K562 (cell line): ENCODE measurements around the gene FBXL12. TPM values are rescaled to one million over a fixed set of nuclear protein-coding genes. Genes with fewer than 3 reads are reported as not detected.
A peak's percentile ranks its signal among the peaks of the same experiment; 100 is the strongest.

Experiments used
- CHAMP1 ChIP-seq: fragments of 450-650 bp; IDR thresholded peaks from 2 replicates; pipeline ENCODE4 v1.6.1; 2016; ENCODE audit warnings: mild to moderate bottlenecking
- CREB1 ChIP-seq, 2 experiments: sonication (generic) in 1 of 2; formaldehyde crosslinking in 1 of 2; IDR thresholded peaks; 2 replicates each; pipeline versions ENCODE4 v1.6.1 to v1.8.0; 2012 to 2022; ENCODE audit warnings: inconsistent platforms in 1 of 2, mild to moderate bottlenecking in 1 of 2, missing genetic modification reagents in 1 of 2, moderate library complexity in 1 of 2
- CSDE1 ChIP-seq, 2 experiments: fragments of 450-650 bp; IDR thresholded peaks; 2 replicates each; pipeline ENCODE4 v1.6.1; 2016; ENCODE audit warnings: mild to moderate bottlenecking in 1 of 2
- E2F3 ChIP-seq: fragments of 250-450 bp; sonication (Bioruptor Pico); IDR thresholded peaks from 2 replicates; pipeline ENCODE4 v1.4.0; 2020; ENCODE audit warnings: mild to moderate bottlenecking
- ERF ChIP-seq: fragments of 450-650 bp; formaldehyde crosslinking; IDR thresholded peaks from 2 replicates; pipeline ENCODE4 v1.4.0; 2020; ENCODE audit warnings: mild to moderate bottlenecking, mixed read lengths
- HOMEZ ChIP-seq: fragments of 250-450 bp; sonication (Bioruptor Pico); IDR thresholded peaks from 2 replicates; pipeline ENCODE4 v1.4.0; 2020; ENCODE audit warnings: mild to moderate bottlenecking, moderate library complexity
- KLF10 ChIP-seq: fragments of 250-450 bp; sonication (Bioruptor Pico); IDR thresholded peaks from 2 replicates; pipeline ENCODE4 v1.6.1; 2021; ENCODE audit warnings: matching md5 sums
- MECOM ChIP-seq: fragments of 250-450 bp; sonication (Bioruptor Pico); IDR thresholded peaks from 2 replicates; pipeline ENCODE4 v1.8.0; 2022; ENCODE audit warnings: inconsistent platforms
- PYGO2 ChIP-seq: fragments of 450-650 bp; IDR thresholded peaks from 2 replicates; pipeline ENCODE4 v1.6.1; 2016; ENCODE audit warnings: mild to moderate bottlenecking, missing genetic modification characterization, moderate library complexity, missing compliant biosample characterization
- SETDB1 ChIP-seq: IDR thresholded peaks from one replicate; pipeline ENCODE4 v1.6.1; 2012; ENCODE audit warnings: low read length, control low read depth, inconsistent platforms
- STAG1 ChIP-seq: sonication (generic); formaldehyde crosslinking; IDR thresholded peaks from 2 replicates; pipeline ENCODE4 v1.5.0; 2020; ENCODE audit warnings: missing genetic modification reagents, borderline replicate concordance
- ZBTB17 ChIP-seq: fragments of 450-650 bp; formaldehyde crosslinking; IDR thresholded peaks from 2 replicates; pipeline ENCODE4 v1.4.0; 2020; ENCODE audit warnings: mild to moderate bottlenecking
- ZBTB7A ChIP-seq: IDR thresholded peaks from 2 replicates; pipeline ENCODE4 v1.6.1; 2011; ENCODE audit warnings: low read depth, mild to moderate bottlenecking, low read length, moderate library complexity, borderline replicate concordance; ENCODE audit not compliant: control insufficient read depth
- polyA plus RNA-seq, 8 experiments: library from polyadenylated mRNA; depleted of rRNA in 4 of 8; stranded (reverse) in 5 of 8; unstranded in 3 of 8; fragments of >200 nt; fragmentation: Nextera tagmentation in 2 of 8; fragmentation: Illumina TruSeq in 1 of 8; extraction: Ambion mirVana in 2 of 8; extraction: Trizol in 1 of 8; gene quantifications; 2 replicates each; pipeline versions ENCODE4 v1.2.1 to v1.2.3, GENCODE V29; 2011 to 2014; ENCODE audit warnings: inconsistent platforms in 1 of 8, missing spikeins in 1 of 8
- total RNA-seq, 7 experiments: library from RNA; depleted of rRNA in 6 of 7; stranded (reverse); fragments of >200 nt in 6 of 7; fragmentation: Illumina TruSeq in 2 of 7; extraction: Trizol in 2 of 7; gene quantifications; 2 replicates each; pipeline versions ENCODE4 v1.2.1 to v1.2.3, GENCODE V29; 2011 to 2021; ENCODE audit warnings: low replicate concordance in 1 of 7
- TF ChIP-seq, protein P1 (sequence below), 3 experiments: IDR thresholded peaks in 2 of 3; conservative IDR thresholded peaks in 1 of 3; 2 replicates each; pipeline ENCODE4 v1.5.1; 2011 to 2012; ENCODE audit warnings: low read length in 3 of 3, mild to moderate bottlenecking in 3 of 3, control low read depth in 2 of 3, improper control_type of control experiment in 1 of 3, inconsistent platforms in 1 of 3, low read depth in 1 of 3, mixed read lengths in 1 of 3, moderate library complexity in 1 of 3; ENCODE audit not compliant: insufficient read depth in 2 of 3
- TF ChIP-seq, protein P2 (sequence below), 2 experiments: fragments of 450-650 bp; conservative IDR thresholded peaks; 2 replicates each; pipeline ENCODE4 v1.6.1; 2017; ENCODE audit warnings: mild to moderate bottlenecking in 2 of 2, moderate library complexity in 2 of 2
- TF ChIP-seq, protein P3 (sequence below), 2 experiments: IDR thresholded peaks in 1 of 2; conservative IDR thresholded peaks in 1 of 2; 2 replicates each; pipeline ENCODE4 v1.6.1; 2016; ENCODE audit warnings: low read depth in 2 of 2, mild to moderate bottlenecking in 1 of 2, missing compliant biosample characterization in 1 of 2, missing genetic modification characterization in 1 of 2, moderate library complexity in 1 of 2

The FBXL12 gene
- total and polyA plus RNA-seq, 9 of the 15 experiments (the other 6 are each of a cell fraction or from before 2014, with no cell fraction given): 2.7 to 40.5 (median 26.5) TPM

- TF ChIP-seq CREB1 (IDR thresholded peaks at IDR 0.05) (no peak), CREB1 (CRISPR knock-in tag; IDR thresholded peaks at IDR 0.05) (no peak), HOMEZ (CRISPR knock-in tag) (no peak), ERF (CRISPR knock-in tag) (no peak), ZBTB7A (no peak), PYGO2 (tag) (no peak), STAG1 (CRISPR knock-in tag) (peak; percentile 66; the same call in 1 of the 2 replicates), ZBTB17 (CRISPR knock-in tag) (no peak), E2F3 (CRISPR knock-in tag) (no peak), CSDE1 (IDR thresholded peaks at IDR 0.05) (peak in 1 of 2 experiments; percentile 62; a peak in 1 of 4 replicates), CHAMP1 (peak; percentile 36; the same call in 1 of the 2 replicates), KLF10 (CRISPR knock-in tag) (no peak), SETDB1 (no peak), MECOM (CRISPR knock-in tag) (no peak)
- TF ChIP-seq, protein P1, sequence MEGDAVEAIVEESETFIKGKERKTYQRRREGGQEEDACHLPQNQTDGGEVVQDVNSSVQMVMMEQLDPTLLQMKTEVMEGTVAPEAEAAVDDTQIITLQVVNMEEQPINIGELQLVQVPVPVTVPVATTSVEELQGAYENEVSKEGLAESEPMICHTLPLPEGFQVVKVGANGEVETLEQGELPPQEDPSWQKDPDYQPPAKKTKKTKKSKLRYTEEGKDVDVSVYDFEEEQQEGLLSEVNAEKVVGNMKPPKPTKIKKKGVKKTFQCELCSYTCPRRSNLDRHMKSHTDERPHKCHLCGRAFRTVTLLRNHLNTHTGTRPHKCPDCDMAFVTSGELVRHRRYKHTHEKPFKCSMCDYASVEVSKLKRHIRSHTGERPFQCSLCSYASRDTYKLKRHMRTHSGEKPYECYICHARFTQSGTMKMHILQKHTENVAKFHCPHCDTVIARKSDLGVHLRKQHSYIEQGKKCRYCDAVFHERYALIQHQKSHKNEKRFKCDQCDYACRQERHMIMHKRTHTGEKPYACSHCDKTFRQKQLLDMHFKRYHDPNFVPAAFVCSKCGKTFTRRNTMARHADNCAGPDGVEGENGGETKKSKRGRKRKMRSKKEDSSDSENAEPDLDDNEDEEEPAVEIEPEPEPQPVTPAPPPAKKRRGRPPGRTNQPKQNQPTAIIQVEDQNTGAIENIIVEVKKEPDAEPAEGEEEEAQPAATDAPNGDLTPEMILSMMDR (IDR thresholded peaks at IDR 0.05 in 2 of 3, conservative IDR thresholded peaks at IDR 0.05 in 1 of 3; ENCODE audit: insufficient read depth in 2 of 3, low read depth in 1 of 3, low read length in 3 of 3): peak; percentile 84 to 91 (median 85)
- TF ChIP-seq, protein P2, sequence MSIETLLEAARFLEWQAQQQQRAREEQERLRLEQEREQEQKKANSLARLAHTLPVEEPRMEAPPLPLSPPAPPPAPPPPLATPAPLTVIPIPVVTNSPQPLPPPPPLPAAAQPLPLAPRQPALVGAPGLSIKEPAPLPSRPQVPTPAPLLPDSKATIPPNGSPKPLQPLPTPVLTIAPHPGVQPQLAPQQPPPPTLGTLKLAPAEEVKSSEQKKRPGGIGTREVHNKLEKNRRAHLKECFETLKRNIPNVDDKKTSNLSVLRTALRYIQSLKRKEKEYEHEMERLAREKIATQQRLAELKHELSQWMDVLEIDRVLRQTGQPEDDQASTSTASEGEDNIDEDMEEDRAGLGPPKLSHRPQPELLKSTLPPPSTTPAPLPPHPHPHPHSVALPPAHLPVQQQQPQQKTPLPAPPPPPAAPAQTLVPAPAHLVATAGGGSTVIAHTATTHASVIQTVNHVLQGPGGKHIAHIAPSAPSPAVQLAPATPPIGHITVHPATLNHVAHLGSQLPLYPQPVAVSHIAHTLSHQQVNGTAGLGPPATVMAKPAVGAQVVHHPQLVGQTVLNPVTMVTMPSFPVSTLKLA (conservative IDR thresholded peaks at IDR 0.05): peak in 1 of 2 experiments; percentile 26; a peak in 1 of 4 replicates
- TF ChIP-seq, protein P3, sequence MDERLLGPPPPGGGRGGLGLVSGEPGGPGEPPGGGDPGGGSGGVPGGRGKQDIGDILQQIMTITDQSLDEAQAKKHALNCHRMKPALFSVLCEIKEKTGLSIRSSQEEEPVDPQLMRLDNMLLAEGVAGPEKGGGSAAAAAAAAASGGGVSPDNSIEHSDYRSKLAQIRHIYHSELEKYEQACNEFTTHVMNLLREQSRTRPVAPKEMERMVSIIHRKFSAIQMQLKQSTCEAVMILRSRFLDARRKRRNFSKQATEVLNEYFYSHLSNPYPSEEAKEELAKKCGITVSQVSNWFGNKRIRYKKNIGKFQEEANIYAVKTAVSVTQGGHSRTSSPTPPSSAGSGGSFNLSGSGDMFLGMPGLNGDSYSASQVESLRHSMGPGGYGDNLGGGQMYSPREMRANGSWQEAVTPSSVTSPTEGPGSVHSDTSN (CRISPR knock-in tag; IDR thresholded peaks at IDR 0.05; ENCODE audit: low read depth): no peak
- TF ChIP-seq, protein P3 (tag; conservative IDR thresholded peaks at IDR 0.05; ENCODE audit: low read depth): 0 out of 2 replicates have a peak, but pooled peaks have one; percentile 16
Observed at GRCh38 chr19:9796113-9796773, 22.6 kb downstream of the FBXL12 start (continued).
